H9 (cell line): ENCODE data around the gene PICALM. TPM values are rescaled to one million over a fixed set of nuclear protein-coding genes. Genes with fewer than 3 reads are reported as not detected.

Experiments used
- DNase-seq: peaks from one replicate; pipeline ENCODE4 v3.0.0-alpha.2; 2017
- H2AFZ ChIP-seq: one replicate; pipeline ENCODE4 v1.6.1; 2013; ENCODE audit warnings: mild to moderate bottlenecking, low read length, control low read depth, moderate library complexity
- H2AK5ac ChIP-seq: 2 replicates; pipeline ENCODE4 v1.6.1; 2013; ENCODE audit warnings: low read length, control low read depth, mixed read lengths; ENCODE audit not compliant: insufficient read length
- H2BK120ac ChIP-seq: one replicate; pipeline ENCODE4 v1.6.1; 2013; ENCODE audit warnings: low read depth, mild to moderate bottlenecking, low read length, control low read depth, inconsistent platforms; ENCODE audit not compliant: poor library complexity, severe bottlenecking
- H2BK12ac ChIP-seq: 2 replicates; pipeline ENCODE4 v1.6.1; 2013; ENCODE audit warnings: low read length, control low read depth, mixed read lengths, low read depth; ENCODE audit not compliant: insufficient read length
- H2BK15ac ChIP-seq: 2 replicates; pipeline ENCODE4 v1.6.1; 2013; ENCODE audit warnings: low read depth, low read length, control low read depth
- H2BK20ac ChIP-seq: one replicate; pipeline ENCODE4 v1.6.1; 2013; ENCODE audit warnings: low read depth, mild to moderate bottlenecking, low read length, control low read depth, inconsistent platforms; ENCODE audit not compliant: poor library complexity, severe bottlenecking
- H2BK5ac ChIP-seq: 2 replicates; pipeline ENCODE4 v1.6.1; 2013; ENCODE audit warnings: low read length, control low read depth, mixed read lengths; ENCODE audit not compliant: insufficient read length
- H3K14ac ChIP-seq: 2 replicates; pipeline ENCODE4 v1.6.1; 2013; ENCODE audit warnings: low read length, control low read depth; ENCODE audit not compliant: insufficient read depth
- H3K18ac ChIP-seq: 2 replicates; pipeline ENCODE4 v1.6.1; 2013; ENCODE audit warnings: low read depth, mild to moderate bottlenecking, mixed read lengths, low read length, control low read depth; ENCODE audit not compliant: insufficient read length
- H3K23ac ChIP-seq: 2 replicates; pipeline ENCODE4 v1.6.1; 2013; ENCODE audit warnings: low read length, control low read depth, mixed read lengths, low read depth; ENCODE audit not compliant: insufficient read length
- H3K23me2 ChIP-seq: 2 replicates; pipeline ENCODE4 v1.6.1; 2013; ENCODE audit warnings: low read depth, mild to moderate bottlenecking, mixed read lengths, low read length, control low read depth; ENCODE audit not compliant: insufficient read length, poor library complexity, severe bottlenecking
- H3K27ac ChIP-seq: 2 replicates; pipeline ENCODE4 v1.5.1; 2013; ENCODE audit warnings: low read length, control low read depth, mixed read lengths, low read depth; ENCODE audit not compliant: insufficient read length
- H3K27me3 ChIP-seq: 2 replicates; pipeline ENCODE4 v1.6.1; 2013; ENCODE audit warnings: low read length, control low read depth, inconsistent platforms; ENCODE audit not compliant: insufficient read depth
- H3K4ac ChIP-seq: 2 replicates; pipeline ENCODE4 v1.6.1; 2013; ENCODE audit warnings: low read depth, mild to moderate bottlenecking, control low read depth, inconsistent platforms, low read length, moderate library complexity
- H3K4me1 ChIP-seq: 2 replicates; pipeline ENCODE4 v1.6.1; 2013; ENCODE audit warnings: low read length, control low read depth, inconsistent platforms; ENCODE audit not compliant: insufficient read depth
- H3K4me2 ChIP-seq: 2 replicates; pipeline ENCODE4 v1.6.1; 2013; ENCODE audit warnings: low read length, control low read depth, mixed read lengths; ENCODE audit not compliant: insufficient read length, insufficient read depth
- H3K56ac ChIP-seq: 2 replicates; pipeline ENCODE4 v1.6.1; 2013; ENCODE audit warnings: low read depth, mild to moderate bottlenecking, mixed read lengths, low read length, control low read depth; ENCODE audit not compliant: insufficient read length
- H3K79me1 ChIP-seq: 2 replicates; pipeline ENCODE4 v1.6.1; 2013; ENCODE audit warnings: low read depth, mild to moderate bottlenecking, moderate library complexity, low read length, control low read depth, inconsistent platforms; ENCODE audit not compliant: insufficient read depth, poor library complexity, severe bottlenecking
- H3K79me2 ChIP-seq: 2 replicates; pipeline ENCODE4 v1.6.1; 2013; ENCODE audit warnings: low read length, control low read depth, inconsistent platforms; ENCODE audit not compliant: insufficient read depth
- H3K9ac ChIP-seq: 2 replicates; pipeline ENCODE4 v1.6.1; 2013; ENCODE audit warnings: low read length, control low read depth, mixed read lengths; ENCODE audit not compliant: insufficient read length; ENCODE audit errors: extremely low read depth
- H3K9me3 ChIP-seq: one replicate; pipeline ENCODE4 v1.6.1; 2013; ENCODE audit warnings: low read depth, low read length, inconsistent platforms; ENCODE audit not compliant: control insufficient read depth
- H3T11ph ChIP-seq: one replicate; pipeline ENCODE4 v1.6.1; 2013; ENCODE audit warnings: mild to moderate bottlenecking, low read length, control low read depth, inconsistent platforms
- H4K20me1 ChIP-seq: one replicate; pipeline ENCODE4 v1.6.1; 2013; ENCODE audit not compliant: control insufficient read depth, insufficient read length, insufficient read depth
- H4K5ac ChIP-seq: 2 replicates; pipeline ENCODE4 v1.6.1; 2013; ENCODE audit warnings: low read depth, mild to moderate bottlenecking, mixed read lengths, low read length, control low read depth; ENCODE audit not compliant: insufficient read length
- H4K8ac ChIP-seq: replicated peaks from 2 replicates; pipeline ENCODE4 v1.6.1; 2013; ENCODE audit warnings: low read length, control low read depth, mixed read lengths, low read depth; ENCODE audit not compliant: insufficient read length
- H4K91ac ChIP-seq: 2 replicates; pipeline ENCODE4 v1.6.1; 2013; ENCODE audit warnings: low read depth, mild to moderate bottlenecking, moderate library complexity, mixed read lengths, low read length, control low read depth; ENCODE audit not compliant: insufficient read length
- H3K27ac Mint-ChIP-seq, 3 experiments: 2 replicates in 2 of 3; 3 replicates in 1 of 3; pipeline ENCODE4 v1.8.0; 2020 to 2021; ENCODE audit warnings: mixed read lengths in 3 of 3, mild to moderate bottlenecking in 1 of 3, moderate library complexity in 1 of 3
- H3K27me3 Mint-ChIP-seq: 2 replicates; pipeline ENCODE4 v1.8.0; 2021; ENCODE audit warnings: low read depth, mild to moderate bottlenecking, moderate library complexity, mixed read lengths
- H3K36me3 Mint-ChIP-seq, 3 experiments: 2 replicates in 2 of 3; 3 replicates in 1 of 3; pipeline ENCODE4 v1.8.0; 2020 to 2021; ENCODE audit warnings: low read depth in 3 of 3, mixed read lengths in 3 of 3; ENCODE audit not compliant: insufficient read depth in 1 of 3
- H3K4me1 Mint-ChIP-seq, 2 experiments: 2 replicates each; pipeline ENCODE4 v1.8.0; 2020; ENCODE audit warnings: mixed read lengths in 2 of 2
- H3K4me3 Mint-ChIP-seq, 2 experiments: 2 replicates in 1 of 2; 3 replicates in 1 of 2; pipeline ENCODE4 v1.8.0; 2020 to 2021; ENCODE audit warnings: mild to moderate bottlenecking in 2 of 2, mixed read lengths in 2 of 2, moderate library complexity in 1 of 2
- H3K9me3 Mint-ChIP-seq, 2 experiments: 2 replicates in 1 of 2; 3 replicates in 1 of 2; pipeline ENCODE4 v1.8.0; 2020; ENCODE audit warnings: mild to moderate bottlenecking in 2 of 2, mixed read lengths in 2 of 2, moderate library complexity in 1 of 2
- WGBS: extraction: QIAGEN DNeasy Blood & Tissue Kit; methylation state at CpG from one replicate; pipeline ENCODE4 v1.1.7; 2013; ENCODE audit warnings: missing lambda C conversion rate, low lambda C conversion rate, mixed read lengths; ENCODE audit not compliant: insufficient read length; ENCODE audit errors: extremely low coverage; 5-methylcytosine and 5-hydroxymethylcytosine counted together
- total RNA-seq: library from RNA; stranded (reverse); gene quantifications from 2 replicates; pipeline ENCODE4 v1.2.1, GENCODE V29; 2021
- TF ChIP-seq, protein P1 (sequence below): fragments of 200-600 bp; sonication (generic); conservative IDR thresholded peaks from 3 replicates; pipeline ENCODE4 v1.8.0; 2021; ENCODE audit warnings: antibody characterized with exemption, mild to moderate bottlenecking

The PICALM gene
- total RNA-seq, 1 experiment from 2014 or later, result 76.4 TPM

GRCh38 chr11:85955531-85955930 is 113.4 kb downstream of the PICALM start:
- no peaks in the 10 kb centered on the region for H3K4me1 Mint-ChIP-seq
- Histone ChIP-seq H2BK15ac (no peak overlapping the region), H3K4me2 (no peak overlapping the region), H4K5ac (no peak overlapping the region), H3T11ph (no peak overlapping the region), H3K9ac (no peak overlapping the region), H3K79me1 (no peaks in the 10 kb centered on the region), H2BK120ac (no peak overlapping the region), H4K20me1 (no peaks in the 10 kb centered on the region), H3K56ac (no peak overlapping the region), H3K23me2 (no peaks in the 10 kb centered on the region), H3K9me3 (no peaks in the 10 kb centered on the region), H2BK12ac (no peak overlapping the region), H3K27me3 (no peaks in the 10 kb centered on the region), H3K27ac (no peak overlapping the region), H4K91ac (no peak overlapping the region), H2BK5ac (no peak overlapping the region), H3K23ac (no peak overlapping the region), H3K4me1 (no peaks in the 10 kb centered on the region), H3K4ac (no peak overlapping the region), H2AK5ac (no peak overlapping the region), H2BK20ac (no peak overlapping the region), H3K18ac (no peak overlapping the region), H3K14ac (no peak overlapping the region), H4K8ac (no peak overlapping the region), H2AFZ (no peak overlapping the region), H3K79me2 (no peaks in the 10 kb centered on the region)
- H3K27me3 Mint-ChIP-seq, result no peaks in the 10 kb centered on the region
- no peak overlapping the region for H3K4me3 Mint-ChIP-seq
- H3K9me3 Mint-ChIP-seq, result no peaks in the 10 kb centered on the region; a peak in 2 of 5 replicates
- no peak for DNase-seq
- no peak overlapping the region for H3K27ac Mint-ChIP-seq
- H3K36me3 Mint-ChIP-seq, result peaks cover 13 to 54% (median 35%) of the 10 kb centered on the region in 3 experiments; a peak in 6 of 7 replicates
- TF ChIP-seq, protein P1, sequence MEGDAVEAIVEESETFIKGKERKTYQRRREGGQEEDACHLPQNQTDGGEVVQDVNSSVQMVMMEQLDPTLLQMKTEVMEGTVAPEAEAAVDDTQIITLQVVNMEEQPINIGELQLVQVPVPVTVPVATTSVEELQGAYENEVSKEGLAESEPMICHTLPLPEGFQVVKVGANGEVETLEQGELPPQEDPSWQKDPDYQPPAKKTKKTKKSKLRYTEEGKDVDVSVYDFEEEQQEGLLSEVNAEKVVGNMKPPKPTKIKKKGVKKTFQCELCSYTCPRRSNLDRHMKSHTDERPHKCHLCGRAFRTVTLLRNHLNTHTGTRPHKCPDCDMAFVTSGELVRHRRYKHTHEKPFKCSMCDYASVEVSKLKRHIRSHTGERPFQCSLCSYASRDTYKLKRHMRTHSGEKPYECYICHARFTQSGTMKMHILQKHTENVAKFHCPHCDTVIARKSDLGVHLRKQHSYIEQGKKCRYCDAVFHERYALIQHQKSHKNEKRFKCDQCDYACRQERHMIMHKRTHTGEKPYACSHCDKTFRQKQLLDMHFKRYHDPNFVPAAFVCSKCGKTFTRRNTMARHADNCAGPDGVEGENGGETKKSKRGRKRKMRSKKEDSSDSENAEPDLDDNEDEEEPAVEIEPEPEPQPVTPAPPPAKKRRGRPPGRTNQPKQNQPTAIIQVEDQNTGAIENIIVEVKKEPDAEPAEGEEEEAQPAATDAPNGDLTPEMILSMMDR, result no peak
- no CpG with 5 or more reads among the region's 1 CpG for WGBS
